ENCODE results near the gene FMNL3. TPM values are rescaled to one million over a fixed set of nuclear protein-coding genes. Genes with fewer than 3 reads are reported as not detected.

Gene FMNL3
- total and polyA plus RNA-seq, 4 donors = 0.72 to 4.5 (median 2.6) TPM

DNA sequence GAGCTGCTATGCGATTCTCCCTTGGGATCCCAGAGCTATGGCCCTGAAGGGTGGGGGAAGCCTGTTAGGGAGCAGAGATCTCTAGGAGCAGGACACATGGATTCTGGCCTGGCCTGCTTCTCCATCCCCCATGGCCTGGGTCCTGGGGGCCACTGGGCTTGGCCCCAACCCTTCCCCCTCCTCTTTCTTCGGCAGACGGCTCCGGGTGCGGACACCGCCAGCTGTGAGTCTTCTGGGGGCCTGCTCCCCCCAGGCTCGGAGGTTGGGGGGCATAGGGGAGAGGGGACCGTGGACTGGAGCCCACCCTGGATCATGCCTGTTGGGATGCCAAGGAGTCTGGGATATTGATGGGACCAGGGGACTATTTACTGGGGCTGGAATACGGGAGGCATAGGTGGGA is 74.8 kb downstream of the FMNL3 start (continued):
- TF ChIP-seq CTCF (IDR thresholded peaks at IDR 0.05; ENCODE audit: low read depth, low read length, missing input control) (no peak), TAF1 (conservative IDR thresholded peaks at IDR 0.05) (no peak), MAX (IDR thresholded peaks at IDR 0.05) (no peak), GABPA (IDR thresholded peaks at IDR 0.05 in 1 of 2, conservative IDR thresholded peaks at IDR 0.05 in 1 of 2) (no peak), RXRA (IDR thresholded peaks at IDR 0.05) (no peak)

DNA sequence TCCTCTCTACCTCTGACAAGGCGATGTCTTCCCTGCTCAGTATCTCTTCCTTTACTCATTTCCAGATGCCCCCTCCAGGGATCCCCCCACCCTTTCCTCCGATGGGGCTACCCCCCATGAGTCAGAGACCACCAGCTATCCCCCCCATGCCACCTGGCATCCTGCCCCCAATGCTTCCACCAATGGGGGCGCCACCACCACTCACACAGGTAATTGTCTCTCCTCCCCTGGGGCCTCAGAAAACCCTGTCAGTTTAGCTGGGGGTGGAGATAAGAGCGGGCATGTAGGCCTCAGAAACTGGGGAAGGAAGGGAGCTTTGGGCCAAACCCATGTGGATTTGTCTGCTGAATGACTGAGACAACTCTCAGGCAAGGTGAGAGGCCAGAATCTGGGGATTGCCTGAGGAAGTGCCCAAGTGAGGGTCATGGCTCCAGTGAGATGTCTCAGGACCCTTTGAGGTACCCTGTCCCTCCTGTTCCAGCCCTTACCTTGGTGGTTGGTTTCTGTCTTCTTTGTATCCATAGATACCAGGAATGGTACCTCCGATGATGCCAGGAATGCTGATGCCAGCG is 75.8 kb downstream of the FMNL3 start:
- 91% methylated on average over 6 of the region's 6 CpGs for WGBS
- no peak for TF ChIP-seq FOXA1 (IDR thresholded peaks at IDR 0.05)
- TF ChIP-seq FOXA2 (IDR thresholded peaks at IDR 0.05) = no peak
- no peak for TF ChIP-seq HNF4G (IDR thresholded peaks at IDR 0.05)
- no peak for TF ChIP-seq CTCF (IDR thresholded peaks at IDR 0.05; ENCODE audit: low read depth, low read length, missing input control)
- TF ChIP-seq ZBTB33 (IDR thresholded peaks at IDR 0.05) = no peak
- TF ChIP-seq EGR1 (IDR thresholded peaks at IDR 0.05; ENCODE audit: low read depth in 2 of 2) = no peak
- no peak for TF ChIP-seq GABPA (IDR thresholded peaks at IDR 0.05 in 1 of 2, conservative IDR thresholded peaks at IDR 0.05 in 1 of 2)
- TF ChIP-seq, protein P1, sequence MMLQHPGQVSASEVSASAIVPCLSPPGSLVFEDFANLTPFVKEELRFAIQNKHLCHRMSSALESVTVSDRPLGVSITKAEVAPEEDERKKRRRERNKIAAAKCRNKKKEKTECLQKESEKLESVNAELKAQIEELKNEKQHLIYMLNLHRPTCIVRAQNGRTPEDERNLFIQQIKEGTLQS (IDR thresholded peaks at IDR 0.05) = no peak
- no peak for TF ChIP-seq RXRA (IDR thresholded peaks at IDR 0.05)
- TF ChIP-seq REST (IDR thresholded peaks at IDR 0.05) = no peak
- no peak for DNase-seq (ENCODE audit: low spot score)

More for the DNA sequence above, 75.8 kb downstream of the FMNL3 start:
- Histone ChIP-seq H3K9ac (ENCODE audit: low read depth in 1 of 2, low read length in 2 of 2) (no peak overlapping the region), H3K27ac (ENCODE audit: low read depth in 1 of 2, low read length in 2 of 2) (no peak overlapping the region), H3K4me1 (ENCODE audit: control insufficient read depth in 4 of 4, insufficient read depth in 4 of 4, low read length in 3 of 4) (no peaks in the 10 kb centered on the region), H3K27me3 (ENCODE audit: control insufficient read depth in 4 of 4, insufficient read depth in 4 of 4, low read length in 3 of 4) (no peaks in the 10 kb centered on the region), H3K9me3 (ENCODE audit: control insufficient read depth in 4 of 4, low read length in 3 of 4) (no peaks in the 10 kb centered on the region), H3K36me3 (ENCODE audit: control insufficient read depth in 4 of 4, insufficient read depth in 3 of 4, low read depth in 1 of 4, low read length in 3 of 4) (peaks cover 0 to 2% (median 0%) of the 10 kb centered on the region in 4 donors), H3K4me3 (ENCODE audit: low read depth in 1 of 3, low read length in 3 of 3) (no peak overlapping the region)

All from liver (tissue), 9 donors.